ENCODE results near the gene FNIP2.

GRCh38 chr4:158786955-158787354, 18.1 kb downstream of the FNIP2 start:
- TF ChIP-seq, protein P1, sequence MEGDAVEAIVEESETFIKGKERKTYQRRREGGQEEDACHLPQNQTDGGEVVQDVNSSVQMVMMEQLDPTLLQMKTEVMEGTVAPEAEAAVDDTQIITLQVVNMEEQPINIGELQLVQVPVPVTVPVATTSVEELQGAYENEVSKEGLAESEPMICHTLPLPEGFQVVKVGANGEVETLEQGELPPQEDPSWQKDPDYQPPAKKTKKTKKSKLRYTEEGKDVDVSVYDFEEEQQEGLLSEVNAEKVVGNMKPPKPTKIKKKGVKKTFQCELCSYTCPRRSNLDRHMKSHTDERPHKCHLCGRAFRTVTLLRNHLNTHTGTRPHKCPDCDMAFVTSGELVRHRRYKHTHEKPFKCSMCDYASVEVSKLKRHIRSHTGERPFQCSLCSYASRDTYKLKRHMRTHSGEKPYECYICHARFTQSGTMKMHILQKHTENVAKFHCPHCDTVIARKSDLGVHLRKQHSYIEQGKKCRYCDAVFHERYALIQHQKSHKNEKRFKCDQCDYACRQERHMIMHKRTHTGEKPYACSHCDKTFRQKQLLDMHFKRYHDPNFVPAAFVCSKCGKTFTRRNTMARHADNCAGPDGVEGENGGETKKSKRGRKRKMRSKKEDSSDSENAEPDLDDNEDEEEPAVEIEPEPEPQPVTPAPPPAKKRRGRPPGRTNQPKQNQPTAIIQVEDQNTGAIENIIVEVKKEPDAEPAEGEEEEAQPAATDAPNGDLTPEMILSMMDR (IDR thresholded peaks at IDR 0.05) = no peak
- no peak for TF ChIP-seq EZH2 (IDR thresholded peaks at IDR 0.05; ENCODE audit: borderline replicate concordance, insufficient read depth, low read depth, low read length, poor library complexity, severe bottlenecking)
